HepG2 (cell line): ENCODE measurements around the gene MAP2K7. TPM values are rescaled to one million over a fixed set of nuclear protein-coding genes. Genes with fewer than 3 reads are reported as not detected.

Experiments
- HOXA5 ChIP-seq: sonication (generic); formaldehyde crosslinking; IDR thresholded peaks from 2 replicates; pipeline ENCODE4 v1.4.0; 2020; ENCODE audit warnings: missing genetic modification reagents
- JUNB ChIP-seq: sonication (generic); formaldehyde crosslinking; IDR thresholded peaks from 2 replicates; pipeline ENCODE4 v1.8.0; 2022; ENCODE audit warnings: missing genetic modification reagents, mild to moderate bottlenecking, borderline replicate concordance
- KDM3A ChIP-seq: IDR thresholded peaks from 2 replicates; pipeline ENCODE4 v1.6.1; 2018; ENCODE audit warnings: low read depth, missing compliant biosample characterization
- MEIS2 ChIP-seq: sonication (generic); formaldehyde crosslinking; IDR thresholded peaks from 2 replicates; pipeline ENCODE4 v1.9.0; 2021; ENCODE audit warnings: mild to moderate bottlenecking, missing genetic modification reagents
- RXRA ChIP-seq: sonication (generic); formaldehyde crosslinking; IDR thresholded peaks from 2 replicates; pipeline ENCODE4 v1.5.1; 2020; ENCODE audit warnings: missing genetic modification reagents
- SMAD1 ChIP-seq: sonication (generic); formaldehyde crosslinking; IDR thresholded peaks from 2 replicates; pipeline ENCODE4 v1.4.0; 2020; ENCODE audit warnings: missing genetic modification reagents, low read depth, mild to moderate bottlenecking, borderline replicate concordance
- ZFP41 ChIP-seq: sonication (generic); formaldehyde crosslinking; IDR thresholded peaks from 2 replicates; pipeline ENCODE4 v1.4.0; 2020; ENCODE audit warnings: mild to moderate bottlenecking, missing genetic modification reagents, borderline replicate concordance
- ZMYM2 ChIP-seq: sonication (generic); formaldehyde crosslinking; IDR thresholded peaks from 2 replicates; pipeline ENCODE4 v1.8.0; 2022; ENCODE audit warnings: mild to moderate bottlenecking, missing genetic modification reagents
- ZNF253 ChIP-seq: sonication (generic); formaldehyde crosslinking; IDR thresholded peaks from 2 replicates; pipeline ENCODE4 v1.8.0; 2022; ENCODE audit warnings: mild to moderate bottlenecking, missing genetic modification reagents, borderline replicate concordance
- ZNF749 ChIP-seq: sonication (generic); formaldehyde crosslinking; IDR thresholded peaks from 2 replicates; pipeline ENCODE4 v1.8.0; 2022; ENCODE audit warnings: mild to moderate bottlenecking, missing genetic modification reagents, moderate library complexity, borderline replicate concordance
- polyA plus RNA-seq, 8 experiments: library from polyadenylated mRNA; depleted of rRNA in 3 of 8; stranded (reverse) in 7 of 8; unstranded in 1 of 8; fragments of >200 nt; fragmentation: Illumina TruSeq in 4 of 8; extraction: Trizol in 4 of 8; gene quantifications; 2 replicates each; pipeline versions ENCODE4 v1.2.1 to v1.2.3, GENCODE V29; 2011 to 2016; ENCODE audit warnings: low read depth in 4 of 8, missing spikeins in 1 of 8, mixed read lengths in 1 of 8; ENCODE audit not compliant: insufficient read depth in 1 of 8
- total RNA-seq, 5 experiments: library from RNA; depleted of rRNA; stranded (reverse); fragments of >200 nt; fragmentation: Illumina TruSeq; extraction: Trizol; gene quantifications; 2 replicates each; pipeline ENCODE4 v1.2.3, GENCODE V29; 2016; ENCODE audit warnings: low read depth in 1 of 5
- TF ChIP-seq, protein P1 (sequence below): IDR thresholded peaks from 2 replicates; pipeline ENCODE4 v1.6.1; 2016; ENCODE audit warnings: missing genetic modification reagents, missing compliant biosample characterization
- TF ChIP-seq, protein P2 (sequence below): sonication (generic); formaldehyde crosslinking; IDR thresholded peaks from 2 replicates; pipeline ENCODE4 v1.5.1; 2020; ENCODE audit warnings: missing genetic modification reagents, mild to moderate bottlenecking, borderline replicate concordance
- TF ChIP-seq, protein P3 (sequence below): sonication (generic); formaldehyde crosslinking; conservative IDR thresholded peaks from 2 replicates; pipeline ENCODE4 v1.8.0; 2022; ENCODE audit warnings: low read depth, missing genetic modification reagents
- TF ChIP-seq, protein P4 (sequence below): sonication (generic); formaldehyde crosslinking; IDR thresholded peaks from 2 replicates; pipeline ENCODE4 v1.5.0; 2020; ENCODE audit warnings: mild to moderate bottlenecking, missing genetic modification reagents
- TF ChIP-seq, protein P5 (sequence below): sonication (generic); formaldehyde crosslinking; IDR thresholded peaks from 2 replicates; pipeline ENCODE4 v1.4.0; 2020; ENCODE audit warnings: missing genetic modification reagents
- TF ChIP-seq, protein P6 (sequence below): sonication (generic); formaldehyde crosslinking; IDR thresholded peaks from 2 replicates; pipeline ENCODE4 v1.4.0; 2020; ENCODE audit warnings: mild to moderate bottlenecking, low read depth, missing genetic modification reagents

The MAP2K7 gene
- total and polyA plus RNA-seq, 2 of the 13 experiments (the other 11 are each of a cell fraction or from before 2014, with no cell fraction given) = 9.0 to 10.8 TPM

DNA sequence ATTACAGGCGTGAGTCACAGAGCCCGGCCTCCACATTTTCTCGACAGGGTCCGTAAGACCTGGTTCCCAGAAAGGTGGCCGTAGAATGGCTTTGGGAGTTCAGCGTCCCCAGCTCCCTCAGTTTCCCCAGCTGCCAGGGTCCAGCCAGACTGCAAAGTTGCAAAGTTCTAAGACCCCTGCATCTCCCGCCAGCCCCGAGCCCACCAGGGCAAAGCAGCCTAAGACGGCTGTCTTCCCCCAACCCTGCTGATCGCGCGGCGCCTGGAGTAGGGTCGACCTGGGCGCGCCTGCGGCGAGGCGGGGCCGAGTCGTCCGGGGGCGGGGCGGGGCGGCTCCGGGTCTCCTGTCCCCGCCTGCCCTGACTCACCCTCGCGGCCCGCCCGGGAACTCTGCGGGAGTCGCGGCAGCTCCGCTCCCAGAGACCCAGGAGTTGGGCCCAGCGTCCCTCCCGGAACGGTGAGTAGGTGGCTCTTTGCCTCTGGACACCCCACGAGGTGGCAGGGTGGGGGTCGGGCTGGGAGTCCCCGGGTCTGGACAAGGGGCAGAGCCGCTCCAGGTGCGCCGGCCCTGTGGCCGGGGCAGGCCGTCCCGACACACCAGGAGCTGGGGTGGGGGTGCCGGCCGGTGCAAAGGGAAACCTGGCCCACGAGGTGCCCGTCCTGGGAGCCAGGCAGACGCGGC lies 15.4 kb upstream of the MAP2K7 start, which contains the start of gene LRRC8E (continued):
- TF ChIP-seq, protein P1, sequence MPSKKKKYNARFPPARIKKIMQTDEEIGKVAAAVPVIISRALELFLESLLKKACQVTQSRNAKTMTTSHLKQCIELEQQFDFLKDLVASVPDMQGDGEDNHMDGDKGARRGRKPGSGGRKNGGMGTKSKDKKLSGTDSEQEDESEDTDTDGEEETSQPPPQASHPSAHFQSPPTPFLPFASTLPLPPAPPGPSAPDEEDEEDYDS (CRISPR knock-in tag) = peak; percentile 44; the same call in 1 of the 2 replicates
- TF ChIP-seq JUNB (CRISPR knock-in tag) = no peak
- TF ChIP-seq SMAD1 (CRISPR knock-in tag) = peak; percentile 33; the same call in 1 of the 2 replicates
- no peak for TF ChIP-seq ZFP41 (CRISPR knock-in tag)
- TF ChIP-seq ZNF253 (CRISPR knock-in tag) = 0 out of 2 replicates have a peak, but pooled peaks have one; percentile 65
- TF ChIP-seq HOXA5 (CRISPR knock-in tag) = peak; percentile 60; the same call in 1 of the 2 replicates
- TF ChIP-seq MEIS2 (CRISPR knock-in tag) = 0 out of 2 replicates have a peak, but pooled peaks have one; percentile 22
- TF ChIP-seq KDM3A (CRISPR knock-in tag) = peak; percentile 27; the same call in 1 of the 2 replicates
- TF ChIP-seq, protein P2, sequence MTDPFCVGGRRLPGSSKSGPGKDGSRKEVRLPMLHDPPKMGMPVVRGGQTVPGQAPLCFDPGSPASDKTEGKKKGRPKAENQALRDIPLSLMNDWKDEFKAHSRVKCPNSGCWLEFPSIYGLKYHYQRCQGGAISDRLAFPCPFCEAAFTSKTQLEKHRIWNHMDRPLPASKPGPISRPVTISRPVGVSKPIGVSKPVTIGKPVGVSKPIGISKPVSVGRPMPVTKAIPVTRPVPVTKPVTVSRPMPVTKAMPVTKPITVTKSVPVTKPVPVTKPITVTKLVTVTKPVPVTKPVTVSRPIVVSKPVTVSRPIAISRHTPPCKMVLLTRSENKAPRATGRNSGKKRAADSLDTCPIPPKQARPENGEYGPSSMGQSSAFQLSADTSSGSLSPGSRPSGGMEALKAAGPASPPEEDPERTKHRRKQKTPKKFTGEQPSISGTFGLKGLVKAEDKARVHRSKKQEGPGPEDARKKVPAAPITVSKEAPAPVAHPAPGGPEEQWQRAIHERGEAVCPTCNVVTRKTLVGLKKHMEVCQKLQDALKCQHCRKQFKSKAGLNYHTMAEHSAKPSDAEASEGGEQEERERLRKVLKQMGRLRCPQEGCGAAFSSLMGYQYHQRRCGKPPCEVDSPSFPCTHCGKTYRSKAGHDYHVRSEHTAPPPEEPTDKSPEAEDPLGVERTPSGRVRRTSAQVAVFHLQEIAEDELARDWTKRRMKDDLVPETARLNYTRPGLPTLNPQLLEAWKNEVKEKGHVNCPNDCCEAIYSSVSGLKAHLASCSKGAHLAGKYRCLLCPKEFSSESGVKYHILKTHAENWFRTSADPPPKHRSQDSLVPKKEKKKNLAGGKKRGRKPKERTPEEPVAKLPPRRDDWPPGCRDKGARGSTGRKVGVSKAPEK (CRISPR knock-in tag) = no peak
- TF ChIP-seq ZMYM2 (CRISPR knock-in tag) = peak; percentile 63; the same call in 1 of the 2 replicates
- peak; percentile 30; the same call in 1 of the 2 replicates for TF ChIP-seq RXRA (CRISPR knock-in tag)
- TF ChIP-seq, protein P3, sequence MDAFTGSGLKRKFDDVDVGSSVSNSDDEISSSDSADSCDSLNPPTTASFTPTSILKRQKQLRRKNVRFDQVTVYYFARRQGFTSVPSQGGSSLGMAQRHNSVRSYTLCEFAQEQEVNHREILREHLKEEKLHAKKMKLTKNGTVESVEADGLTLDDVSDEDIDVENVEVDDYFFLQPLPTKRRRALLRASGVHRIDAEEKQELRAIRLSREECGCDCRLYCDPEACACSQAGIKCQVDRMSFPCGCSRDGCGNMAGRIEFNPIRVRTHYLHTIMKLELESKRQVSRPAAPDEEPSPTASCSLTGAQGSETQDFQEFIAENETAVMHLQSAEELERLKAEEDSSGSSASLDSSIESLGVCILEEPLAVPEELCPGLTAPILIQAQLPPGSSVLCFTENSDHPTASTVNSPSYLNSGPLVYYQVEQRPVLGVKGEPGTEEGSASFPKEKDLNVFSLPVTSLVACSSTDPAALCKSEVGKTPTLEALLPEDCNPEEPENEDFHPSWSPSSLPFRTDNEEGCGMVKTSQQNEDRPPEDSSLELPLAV (CRISPR knock-in tag) = no peak
- TF ChIP-seq, protein P4, sequence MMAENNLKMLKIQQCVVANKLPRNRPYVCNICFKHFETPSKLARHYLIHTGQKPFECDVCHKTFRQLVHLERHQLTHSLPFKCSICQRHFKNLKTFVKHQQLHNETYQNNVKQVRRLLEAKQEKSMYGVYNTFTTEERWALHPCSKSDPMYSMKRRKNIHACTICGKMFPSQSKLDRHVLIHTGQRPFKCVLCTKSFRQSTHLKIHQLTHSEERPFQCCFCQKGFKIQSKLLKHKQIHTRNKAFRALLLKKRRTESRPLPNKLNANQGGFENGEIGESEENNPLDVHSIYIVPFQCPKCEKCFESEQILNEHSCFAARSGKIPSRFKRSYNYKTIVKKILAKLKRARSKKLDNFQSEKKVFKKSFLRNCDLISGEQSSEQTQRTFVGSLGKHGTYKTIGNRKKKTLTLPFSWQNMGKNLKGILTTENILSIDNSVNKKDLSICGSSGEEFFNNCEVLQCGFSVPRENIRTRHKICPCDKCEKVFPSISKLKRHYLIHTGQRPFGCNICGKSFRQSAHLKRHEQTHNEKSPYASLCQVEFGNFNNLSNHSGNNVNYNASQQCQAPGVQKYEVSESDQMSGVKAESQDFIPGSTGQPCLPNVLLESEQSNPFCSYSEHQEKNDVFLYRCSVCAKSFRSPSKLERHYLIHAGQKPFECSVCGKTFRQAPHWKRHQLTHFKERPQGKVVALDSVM (CRISPR knock-in tag) = peak; percentile 79
- TF ChIP-seq, protein P5, sequence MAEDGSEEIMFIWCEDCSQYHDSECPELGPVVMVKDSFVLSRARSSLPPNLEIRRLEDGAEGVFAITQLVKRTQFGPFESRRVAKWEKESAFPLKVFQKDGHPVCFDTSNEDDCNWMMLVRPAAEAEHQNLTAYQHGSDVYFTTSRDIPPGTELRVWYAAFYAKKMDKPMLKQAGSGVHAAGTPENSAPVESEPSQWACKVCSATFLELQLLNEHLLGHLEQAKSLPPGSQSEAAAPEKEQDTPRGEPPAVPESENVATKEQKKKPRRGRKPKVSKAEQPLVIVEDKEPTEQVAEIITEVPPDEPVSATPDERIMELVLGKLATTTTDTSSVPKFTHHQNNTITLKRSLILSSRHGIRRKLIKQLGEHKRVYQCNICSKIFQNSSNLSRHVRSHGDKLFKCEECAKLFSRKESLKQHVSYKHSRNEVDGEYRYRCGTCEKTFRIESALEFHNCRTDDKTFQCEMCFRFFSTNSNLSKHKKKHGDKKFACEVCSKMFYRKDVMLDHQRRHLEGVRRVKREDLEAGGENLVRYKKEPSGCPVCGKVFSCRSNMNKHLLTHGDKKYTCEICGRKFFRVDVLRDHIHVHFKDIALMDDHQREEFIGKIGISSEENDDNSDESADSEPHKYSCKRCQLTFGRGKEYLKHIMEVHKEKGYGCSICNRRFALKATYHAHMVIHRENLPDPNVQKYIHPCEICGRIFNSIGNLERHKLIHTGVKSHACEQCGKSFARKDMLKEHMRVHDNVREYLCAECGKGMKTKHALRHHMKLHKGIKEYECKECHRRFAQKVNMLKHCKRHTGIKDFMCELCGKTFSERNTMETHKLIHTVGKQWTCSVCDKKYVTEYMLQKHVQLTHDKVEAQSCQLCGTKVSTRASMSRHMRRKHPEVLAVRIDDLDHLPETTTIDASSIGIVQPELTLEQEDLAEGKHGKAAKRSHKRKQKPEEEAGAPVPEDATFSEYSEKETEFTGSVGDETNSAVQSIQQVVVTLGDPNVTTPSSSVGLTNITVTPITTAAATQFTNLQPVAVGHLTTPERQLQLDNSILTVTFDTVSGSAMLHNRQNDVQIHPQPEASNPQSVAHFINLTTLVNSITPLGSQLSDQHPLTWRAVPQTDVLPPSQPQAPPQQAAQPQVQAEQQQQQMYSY (CRISPR knock-in tag) = peak; percentile 55; the same call in 1 of the 2 replicates
- TF ChIP-seq ZNF749 = 0 out of 2 replicates have a peak, but pooled peaks have one; percentile 15
- TF ChIP-seq, protein P6, sequence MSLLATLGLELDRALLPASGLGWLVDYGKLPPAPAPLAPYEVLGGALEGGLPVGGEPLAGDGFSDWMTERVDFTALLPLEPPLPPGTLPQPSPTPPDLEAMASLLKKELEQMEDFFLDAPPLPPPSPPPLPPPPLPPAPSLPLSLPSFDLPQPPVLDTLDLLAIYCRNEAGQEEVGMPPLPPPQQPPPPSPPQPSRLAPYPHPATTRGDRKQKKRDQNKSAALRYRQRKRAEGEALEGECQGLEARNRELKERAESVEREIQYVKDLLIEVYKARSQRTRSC = no peak
